Astrocyte of the spinal cord (primary cell): ENCODE data around the gene PISD.
"Not testable (repeated sequence)": the region's sequence is repeated elsewhere in the genome, so short reads cannot be mapped to it uniquely, and the experiment has no call there.

Experiments
- DNase-seq: peaks from one replicate; pipeline ENCODE4 v3.0.0; 2011; ENCODE audit warnings: low read depth, low spot score
- H3K4me3 ChIP-seq: 2 replicates; pipeline ENCODE4 v1.5.1; 2011; ENCODE audit warnings: low read depth, mild to moderate bottlenecking, low read length, moderate library complexity
- CTCF ChIP-seq: IDR thresholded peaks from 2 replicates; pipeline ENCODE4 v1.5.1; 2012; ENCODE audit warnings: low read depth, mild to moderate bottlenecking, low read length, inconsistent platforms
- in situ Hi-C: cut with HindIII; loops from 2 replicates; pipeline ENCODE4 v1.10.0; 2017; ENCODE audit warnings: low sequenced_read_pairs

Gene PISD

GRCh38 chr22:31662668-31663037, 638 bp upstream of the PISD start:
- TF ChIP-seq CTCF = no peak
- in situ Hi-C loops = no loop called here
- H3K4me3 ChIP-seq = peak overlapping the region; percentile 99
- no peak for DNase-seq

- peak; percentile 63 for DNase-seq
- H3K4me3 ChIP-seq = peak overlapping the region; percentile 99
- in situ Hi-C loops = not testable (repeated sequence)
These were observed 1.1 kb downstream of the PISD start for GRCh38 chr22:31660860-31661341.

- in situ Hi-C loops = no loop called here
- DNase-seq = no peak
- TF ChIP-seq CTCF = no peak
- H3K4me3 ChIP-seq = no peak overlapping the region
These were observed 2.8 kb downstream of the PISD start for GRCh38 chr22:31659246-31659645.

- H3K4me3 ChIP-seq = no peak overlapping the region
- TF ChIP-seq CTCF = no peak
- in situ Hi-C loops = no loop called here
- DNase-seq = no peak
These were observed 7.6 kb downstream of the PISD start for GRCh38 chr22:31654408-31654807.

- in situ Hi-C loops = no loop called here
- TF ChIP-seq CTCF = no peak
- H3K4me3 ChIP-seq = no peak overlapping the region
- DNase-seq = no peak
These were observed 8.1 kb downstream of the PISD start for GRCh38 chr22:31653944-31654343.

- in situ Hi-C loops = no loop called here
- no peak for TF ChIP-seq CTCF
- DNase-seq = no peak
- H3K4me3 ChIP-seq = no peak overlapping the region
These were observed 8.9 kb downstream of the PISD start for GRCh38 chr22:31652911-31653684.

- DNase-seq = no peak
- no peak for TF ChIP-seq CTCF
- H3K4me3 ChIP-seq = no peak overlapping the region
- in situ Hi-C loops = no loop called here
These were observed 9.9 kb downstream of the PISD start for GRCh38 chr22:31652088-31652487.
